H1 (cell line): Measurements from ENCODE around the gene CHST11. TPM values are rescaled to one million over a fixed set of nuclear protein-coding genes. Genes with fewer than 3 reads are reported as not detected.

Experiments used
- CTCF ChIA-PET: fragments of 300-600 bp; sonication (Branson Sonifier 250); formaldehyde crosslinking; loops from one replicate; lab custom pipeline; 2021; ENCODE audit not compliant: partially characterized antibody; lab: Charles Lee
- POLR2A ChIA-PET: fragments of 300-600 bp; sonication (Branson Sonifier 250); formaldehyde crosslinking; loops from one replicate; lab custom pipeline; 2021; ENCODE audit warnings: inconsistent platforms; ENCODE audit not compliant: partially characterized antibody; lab: Charles Lee
- DNase-seq, 2 experiments: peaks; one replicate each; pipeline versions ENCODE4 v3.0.0 to v3.0.0-alpha.2; 2010 to 2022; ENCODE audit warnings: low spot score in 2 of 2, low read depth in 1 of 2, mixed read lengths in 1 of 2
- FAIRE-seq: peaks from 2 replicates; lab custom pipeline; 2011; peaks lifted over from hg19 to GRCh38; lab: Jason Lieb, UNC
- H2AFZ ChIP-seq: 2 replicates; pipeline ENCODE4 v1.8.1; 2012; ENCODE audit warnings: low read length, inconsistent platforms
- H2AK5ac ChIP-seq: 2 replicates; pipeline ENCODE4 v1.6.1; 2013; ENCODE audit warnings: low read depth, low read length
- H2BK120ac ChIP-seq: replicated peaks from 2 replicates; pipeline ENCODE3; 2013; ENCODE audit warnings: low read depth, low read length, inconsistent platforms
- H2BK12ac ChIP-seq: 2 replicates; pipeline ENCODE4 v1.6.1; 2013; ENCODE audit warnings: low read depth, low read length
- H2BK15ac ChIP-seq: 2 replicates; pipeline ENCODE4 v1.6.1; 2013; ENCODE audit warnings: low read length
- H2BK20ac ChIP-seq: 2 replicates; pipeline ENCODE4 v1.6.1; 2013; ENCODE audit warnings: low read length
- H2BK5ac ChIP-seq: 2 replicates; pipeline ENCODE4 v1.6.1; 2013; ENCODE audit warnings: low read depth, low read length
- H3K14ac ChIP-seq: 2 replicates; pipeline ENCODE4 v1.6.1; 2013; ENCODE audit warnings: inconsistent platforms; ENCODE audit not compliant: insufficient read length
- H3K18ac ChIP-seq: 2 replicates; pipeline ENCODE4 v1.6.1; 2013; ENCODE audit warnings: low read length; ENCODE audit errors: extremely low read depth
- H3K23ac ChIP-seq: 2 replicates; pipeline ENCODE4 v1.6.1; 2013; ENCODE audit warnings: inconsistent platforms; ENCODE audit not compliant: insufficient read length
- H3K23me2 ChIP-seq: 2 replicates; pipeline ENCODE4 v1.6.1; 2013; ENCODE audit warnings: low read depth, low read length
- H3K27ac ChIP-seq: 2 replicates; pipeline ENCODE4 v1.6.1; 2011; ENCODE audit warnings: low read depth, low read length, inconsistent platforms
- H3K27me3 ChIP-seq, 4 experiments: replicated peaks in 1 of 4; 1 replicate in 1 of 4; 2 replicates in 3 of 4; pipeline versions ENCODE4 v1.6.1 to v1.8.1; 2011 to 2013; ENCODE audit warnings: low read length in 3 of 4, mild to moderate bottlenecking in 3 of 4, inconsistent platforms in 2 of 4, mixed read lengths in 2 of 4, moderate library complexity in 1 of 4; ENCODE audit not compliant: control insufficient read depth in 3 of 4, insufficient read depth in 3 of 4; ENCODE audit errors: extremely low read depth in 1 of 4
- H3K36me3 ChIP-seq, 4 experiments: 2 replicates each; pipeline versions ENCODE4 v1.6.1 to v1.8.1; 2011 to 2013; ENCODE audit warnings: mild to moderate bottlenecking in 4 of 4, low read length in 3 of 4, moderate library complexity in 2 of 4, control low read depth in 1 of 4, inconsistent platforms in 1 of 4; ENCODE audit not compliant: insufficient read depth in 4 of 4, control insufficient read depth in 2 of 4
- H3K4ac ChIP-seq: replicated peaks from 2 replicates; pipeline ENCODE3; 2013; ENCODE audit warnings: low read length, low read depth, mixed read lengths, inconsistent platforms; ENCODE audit not compliant: insufficient read length
- H3K4me1 ChIP-seq, 4 experiments: replicated peaks in 1 of 4; 1 replicate in 1 of 4; 2 replicates in 3 of 4; pipeline versions ENCODE4 v1.6.1 to v1.8.1; 2011 to 2013; ENCODE audit warnings: low read length in 3 of 4, inconsistent platforms in 2 of 4, mixed read lengths in 1 of 4; ENCODE audit not compliant: insufficient read depth in 4 of 4, control insufficient read depth in 3 of 4
- H3K4me2 ChIP-seq, 2 experiments: 2 replicates each; pipeline versions ENCODE4 v1.6.1 to v1.8.1; 2011 to 2013; ENCODE audit warnings: low read depth in 2 of 2, low read length in 2 of 2, control low read depth in 1 of 2, inconsistent platforms in 1 of 2, mild to moderate bottlenecking in 1 of 2; ENCODE audit not compliant: insufficient read depth in 1 of 2
- H3K4me3 ChIP-seq, 4 experiments: fragments of 200-600, 300-600 bp in 1 of 4; sonication (generic), shearing (Covaris generic), sonication (Bioruptor Twin) in 1 of 4; 2 replicates each; pipeline versions ENCODE4 v1.5.1 to v1.8.1; 2011 to 2016; ENCODE audit warnings: low read length in 4 of 4, low read depth in 3 of 4, control low read depth in 2 of 4, inconsistent platforms in 2 of 4, mild to moderate bottlenecking in 2 of 4, mixed read lengths in 1 of 4, moderate library complexity in 1 of 4; ENCODE audit not compliant: insufficient read depth in 2 of 4; ENCODE audit errors: extremely low read depth in 1 of 4
- H3K56ac ChIP-seq: replicated peaks from 2 replicates; pipeline ENCODE3; 2013; ENCODE audit warnings: low read depth, mild to moderate bottlenecking, mixed read lengths, low read length, inconsistent platforms; ENCODE audit not compliant: insufficient read length
- H3K79me1 ChIP-seq: 2 replicates; pipeline ENCODE4 v1.6.1; 2013; ENCODE audit warnings: low read depth, low read length, control low read depth
- H3K79me2 ChIP-seq, 2 experiments: 2 replicates each; pipeline versions ENCODE4 v1.6.1 to v1.8.1; 2012 to 2013; ENCODE audit warnings: low read length in 2 of 2, mild to moderate bottlenecking in 2 of 2, inconsistent platforms in 1 of 2; ENCODE audit not compliant: insufficient read depth in 2 of 2, control insufficient read depth in 1 of 2
- H3K9ac ChIP-seq, 4 experiments: replicated peaks in 1 of 4; 1 replicate in 1 of 4; 2 replicates in 3 of 4; pipeline versions ENCODE4 v1.6.1 to v1.8.1; 2011 to 2013; ENCODE audit warnings: low read depth in 3 of 4, low read length in 3 of 4, control low read depth in 2 of 4, mild to moderate bottlenecking in 2 of 4, moderate library complexity in 2 of 4, inconsistent platforms in 1 of 4; ENCODE audit errors: extremely low read depth in 1 of 4
- H3K9me3 ChIP-seq, 2 experiments: 2 replicates each; pipeline versions ENCODE4 v1.6.1 to v1.8.1; 2012 to 2013; ENCODE audit warnings: mild to moderate bottlenecking in 2 of 2, moderate library complexity in 2 of 2, control low read depth in 1 of 2, inconsistent platforms in 1 of 2, low read depth in 1 of 2, low read length in 1 of 2, mixed read lengths in 1 of 2; ENCODE audit not compliant: insufficient read depth in 2 of 2
- H4K20me1 ChIP-seq, 2 experiments: replicated peaks in 1 of 2; 2 replicates each; pipeline versions ENCODE3 to v1.8.1; 2011 to 2013; ENCODE audit warnings: inconsistent platforms in 2 of 2, low read length in 2 of 2, mild to moderate bottlenecking in 1 of 2; ENCODE audit not compliant: insufficient read depth in 2 of 2, control insufficient read depth in 1 of 2
- H4K5ac ChIP-seq: 2 replicates; pipeline ENCODE4 v1.6.1; 2013; ENCODE audit warnings: low read length, low read depth, mixed read lengths, inconsistent platforms; ENCODE audit not compliant: insufficient read length
- H4K8ac ChIP-seq: 2 replicates; pipeline ENCODE4 v1.8.0; 2013; ENCODE audit warnings: mild to moderate bottlenecking, moderate library complexity, low read length, inconsistent platforms; ENCODE audit not compliant: insufficient read depth; ENCODE audit errors: extremely low read depth
- H4K91ac ChIP-seq: replicated peaks from 2 replicates; pipeline ENCODE3; 2013; ENCODE audit warnings: low read length, mixed read lengths, inconsistent platforms; ENCODE audit not compliant: insufficient read length
- CHD2 ChIP-seq: IDR thresholded peaks from 2 replicates; pipeline ENCODE4 v1.6.1; 2012; ENCODE audit warnings: low read length, improper control_type of control experiment
- CREB1 ChIP-seq: IDR thresholded peaks from 2 replicates; pipeline ENCODE4 v1.6.1; 2012; ENCODE audit warnings: inconsistent platforms
- CTBP2 ChIP-seq: IDR thresholded peaks from 2 replicates; pipeline ENCODE4 v1.7.0; 2011; ENCODE audit warnings: borderline replicate concordance, mild to moderate bottlenecking, moderate library complexity, mixed read lengths, low read length; ENCODE audit not compliant: insufficient read depth, insufficient read length
- FOSL1 ChIP-seq: IDR thresholded peaks from 2 replicates; pipeline ENCODE4 v1.6.1; 2011; ENCODE audit warnings: mild to moderate bottlenecking, low read depth, low read length, moderate library complexity; ENCODE audit not compliant: insufficient read depth
- GABPA ChIP-seq: IDR thresholded peaks from 2 replicates; pipeline ENCODE4 v1.6.1; 2011; ENCODE audit warnings: mild to moderate bottlenecking, low read length, moderate library complexity, borderline replicate concordance; ENCODE audit not compliant: insufficient read depth
- HDAC2 ChIP-seq, 2 experiments: fragments of 300-600 bp in 1 of 2; sonication (generic) in 1 of 2; IDR thresholded peaks; 2 replicates each; pipeline ENCODE4 v1.6.1; 2011 to 2012; ENCODE audit warnings: low read depth in 2 of 2, low read length in 2 of 2, mild to moderate bottlenecking in 2 of 2, moderate library complexity in 2 of 2, borderline replicate concordance in 1 of 2, inconsistent platforms in 1 of 2
- HDAC6 ChIP-seq: IDR thresholded peaks from one replicate; pipeline ENCODE4 v1.7.1; 2012; ENCODE audit warnings: low read depth, mild to moderate bottlenecking, inconsistent platforms, low read length, moderate library complexity
- JUN ChIP-seq: IDR thresholded peaks from 2 replicates; pipeline ENCODE4 v1.6.1; 2011; ENCODE audit warnings: low read depth, mild to moderate bottlenecking, improper control_type of control experiment, low read length
- JUND ChIP-seq: IDR thresholded peaks from 2 replicates; pipeline ENCODE4 v1.6.1; 2011; ENCODE audit warnings: mild to moderate bottlenecking, improper control_type of control experiment, low read length
- KDM4A ChIP-seq: IDR thresholded peaks from one replicate; pipeline ENCODE4 v1.7.1; 2012; ENCODE audit warnings: low read depth, mild to moderate bottlenecking, moderate library complexity, low read length, inconsistent platforms; ENCODE audit not compliant: severe bottlenecking
- SIN3A ChIP-seq, 2 experiments: IDR thresholded peaks in 1 of 2; conservative IDR thresholded peaks in 1 of 2; 2 replicates each; pipeline ENCODE4 v1.6.1; 2011 to 2012; ENCODE audit warnings: low read length in 2 of 2, improper control_type of control experiment in 1 of 2, low read depth in 1 of 2, mild to moderate bottlenecking in 1 of 2
- SIRT6 ChIP-seq: IDR thresholded peaks from one replicate; pipeline ENCODE4 v1.7.1; 2012; ENCODE audit warnings: low read length, inconsistent platforms
- SIX5 ChIP-seq: IDR thresholded peaks from 2 replicates; pipeline ENCODE4 v1.6.1; 2011; ENCODE audit warnings: mild to moderate bottlenecking, low read depth, low read length
- TAF1 ChIP-seq: IDR thresholded peaks from 2 replicates; pipeline ENCODE4 v1.6.1; 2011; ENCODE audit warnings: mild to moderate bottlenecking, low read depth, low read length
- TEAD4 ChIP-seq: IDR thresholded peaks from 2 replicates; pipeline ENCODE4 v1.6.1; 2012; ENCODE audit warnings: low read depth, low read length, inconsistent platforms, mixed read lengths
- WGBS, 2 experiments: shearing (Covaris generic) in 1 of 2; methylation state at CpG; one replicate each; pipeline versions ENCODE4 v1.1.6 to v1.1.7; 2013 to 2015; ENCODE audit warnings: low lambda C conversion rate in 2 of 2, mixed read lengths in 2 of 2, inconsistent platforms in 1 of 2, low coverage in 1 of 2, missing lambda C conversion rate in 1 of 2; ENCODE audit not compliant: insufficient replicate concordance in 2 of 2, insufficient coverage in 1 of 2, insufficient read length in 1 of 2; ENCODE audit errors: extremely low coverage in 1 of 2, missing lambda C conversion rate in 1 of 2; 5-methylcytosine and 5-hydroxymethylcytosine counted together
- polyA plus RNA-seq, 7 experiments: library from polyadenylated mRNA; depleted of rRNA in 3 of 7; stranded (reverse) in 5 of 7; unstranded in 2 of 7; fragments of >200 nt in 5 of 7; fragments of 200-250 nt in 2 of 7; gene quantifications; 1 replicate in 5 of 7; 2 replicates in 1 of 7; 4 replicates in 1 of 7; pipeline versions ENCODE4 v1.2.1 to v1.2.3, GENCODE V29; 2011 to 2013; ENCODE audit warnings: missing spikeins in 2 of 7, mixed read lengths in 2 of 7
- total RNA-seq: library from RNA; stranded (reverse); fragmentation: NEBNext Ultra II Directional; extraction: Animal tissue kit (Norgen Biotek cat#: 25700); gene quantifications from 2 replicates; pipeline ENCODE4 v1.2.1, GENCODE V29; 2021

Gene CHST11
- total and polyA plus RNA-seq, 2 of the 8 experiments (the other 6 are each of a cell fraction or from before 2014, with no cell fraction given) = 14.4 to 20.8 TPM

- Histone ChIP-seq H3K4me2 (no peak overlapping the region), H2BK120ac (no peak overlapping the region), H4K20me1 (peaks cover 0 to 2% of the 10 kb centered on the region in 2 experiments), H3K4ac (no peak overlapping the region), H3K23ac (no peak overlapping the region), H3K27ac (no peak overlapping the region), H3K9ac (no peak overlapping the region), H3K36me3 (no peaks in the 10 kb centered on the region), H4K8ac (no peak overlapping the region), H2BK15ac (no peak overlapping the region), H2BK12ac (no peak overlapping the region), H3K18ac (no peak overlapping the region), H2BK20ac (no peak overlapping the region), H4K91ac (no peak overlapping the region), H3K79me2 (no peaks in the 10 kb centered on the region; a peak in 1 of 4 replicates), H3K27me3 (no peaks in the 10 kb centered on the region), H2BK5ac (no peak overlapping the region), H3K14ac (no peak overlapping the region), H3K23me2 (no peaks in the 10 kb centered on the region; the same call in 1 of the 2 replicates), H4K5ac (no peak overlapping the region), H2AFZ (no peak overlapping the region), H3K79me1 (no peaks in the 10 kb centered on the region), H3K9me3 (no peaks in the 10 kb centered on the region), H2AK5ac (no peak overlapping the region), H3K4me1 (peaks cover 0 to under 1% (median 0%) of the 10 kb centered on the region in 4 experiments; a peak in 1 of 7 replicates), H3K4me3 (no peak overlapping the region), H3K56ac (no peak overlapping the region)
- POLR2A ChIA-PET = no interaction called here
- no peak for DNase-seq
- WGBS, 2 experiments = 93% methylated on average over 1 of the region's 1 CpG; no CpG with 5 or more reads in 1 of the 2 experiments
- FAIRE-seq = no peak
- CTCF ChIA-PET = interaction anchor here (1.8 to 2.0 kb wide), 2 partner anchors 22 to 34 kb away, joined by 3 to 5 read pairs; no protein-coding TSS in a partner anchor
- no peak for TF ChIP-seq JUND
- TF ChIP-seq TAF1 = no peak
- TF ChIP-seq CHD2 = no peak
- no peak for TF ChIP-seq JUN
- no peak for TF ChIP-seq SIRT6
- TF ChIP-seq KDM4A = no peak
- no peak for TF ChIP-seq FOSL1
- no peak for TF ChIP-seq SIN3A (conservative IDR thresholded peaks at IDR 0.05 in 1 of 2, IDR thresholded peaks at IDR 0.05 in 1 of 2; ENCODE audit: low read depth in 1 of 2, low read length in 2 of 2)
- no peak for TF ChIP-seq CREB1
- no peak for TF ChIP-seq CTBP2
- TF ChIP-seq HDAC6 = no peak
- TF ChIP-seq HDAC2 (IDR thresholded peaks at IDR 0.05; ENCODE audit: borderline replicate concordance in 1 of 2, low read depth in 2 of 2, low read length in 2 of 2) = no peak
- TF ChIP-seq GABPA = no peak
- TF ChIP-seq TEAD4 = no peak
- TF ChIP-seq SIX5 = no peak
These were observed 228.1 kb downstream of the CHST11 start for GRCh38 chr12:104684884-104685283.
